ENCODE results near the gene PRELID1. TPM values are rescaled to one million over a fixed set of nuclear protein-coding genes. Genes with fewer than 3 reads are reported as not detected.
A peak's percentile ranks its signal among the peaks of the same experiment; 100 is the strongest.

PRELID1 gene
- total and polyA plus RNA-seq, 10 donors, result 74.5 to 174 (median 128) TPM

DNA sequence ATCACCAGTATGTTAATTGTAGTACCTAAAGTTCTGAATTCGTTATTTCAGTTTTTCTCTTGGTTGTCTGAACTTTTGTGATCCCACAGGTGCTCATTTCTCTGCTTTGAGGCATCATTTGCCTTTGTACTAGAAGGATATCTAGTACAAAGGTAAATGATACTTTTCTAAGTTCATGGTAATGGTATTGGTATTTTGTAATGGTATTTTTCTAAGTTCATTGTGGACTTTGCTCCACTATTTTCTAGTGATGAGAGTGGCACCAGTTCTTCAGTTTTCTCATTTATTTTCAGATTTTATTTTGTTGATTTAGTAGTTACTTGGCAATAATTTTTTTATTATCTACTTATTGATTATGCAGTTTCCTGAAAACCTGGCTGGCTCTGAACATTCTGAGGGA lies 42.1 kb upstream of the PRELID1 start:
- intact Hi-C loops (cut with DNase I; ENCODE audit: low total_unique reads), result no loop called here
- no peaks in the 10 kb centered on the region for H3K4me1 ChIP-seq
- no peaks in the 10 kb centered on the region for H3K27me3 ChIP-seq (replicated peaks in 1 of 7)
- H3K9me3 ChIP-seq, result no peaks in the 10 kb centered on the region
- WGBS, 5 donors, result 87 to 100% (median 98%) methylated on average over 1 of the region's 1 CpG
- peaks cover 2 to 100% (median 79%) of the 10 kb centered on the region in 6 donors for H3K36me3 ChIP-seq
- DNase-seq, result no peak
- no peak overlapping the region for H3K4me3 ChIP-seq
- no peak for TF ChIP-seq CTCF (IDR thresholded peaks at IDR 0.05 in 8 of 11, conservative IDR thresholded peaks at IDR 0.05 in 3 of 11)
- TF ChIP-seq POLR2A (IDR thresholded peaks at IDR 0.05), result no peak
- no peak for TF ChIP-seq POLR2AphosphoS5 (IDR thresholded peaks at IDR 0.05)
- H3K27ac ChIP-seq, result no peak overlapping the region

GRCh38 chr5:177264178-177264577 lies 39.4 kb upstream of the PRELID1 start:
- Histone ChIP-seq H3K4me1 (no peaks in the 10 kb centered on the region), H3K9me3 (no peaks in the 10 kb centered on the region), H3K36me3 (peaks cover 2 to 100% (median 74%) of the 10 kb centered on the region in 6 donors), H3K27ac (no peak overlapping the region), H3K4me3 (no peak overlapping the region), H3K27me3 (replicated peaks in 1 of 7) (no peaks in the 10 kb centered on the region)
- 4 to 88% (median 76%) methylated on average over 1 of the region's 1 CpG for WGBS, 5 donors
- no peak for DNase-seq
- TF ChIP-seq CTCF (IDR thresholded peaks at IDR 0.05 in 8 of 11, conservative IDR thresholded peaks at IDR 0.05 in 3 of 11), result no peak
- no peak for TF ChIP-seq POLR2A (IDR thresholded peaks at IDR 0.05)
- no peak for TF ChIP-seq POLR2AphosphoS5 (IDR thresholded peaks at IDR 0.05)
- intact Hi-C loops (cut with DNase I; ENCODE audit: low total_unique reads), result no loop called here

DNA sequence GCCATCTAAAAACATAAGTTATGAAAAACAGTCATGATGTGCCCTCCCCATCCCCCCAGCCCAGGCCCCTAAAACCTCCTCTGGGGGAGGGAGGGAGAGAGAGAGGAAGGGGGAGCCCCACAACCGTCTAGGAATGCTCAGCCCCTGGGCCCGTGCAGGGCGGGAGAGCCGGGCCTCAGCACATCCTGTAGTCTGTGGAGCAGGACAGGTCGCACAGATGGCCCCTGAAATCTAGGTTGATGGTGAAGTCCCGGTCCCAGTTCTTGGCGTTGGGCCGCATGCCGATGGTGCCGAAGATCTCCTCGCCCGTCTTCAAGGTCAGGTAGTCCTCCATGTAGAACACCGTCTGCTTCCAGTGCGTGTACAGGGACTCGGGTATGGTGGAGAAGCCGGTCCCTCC lies 38.2 kb upstream of the PRELID1 start:
- H3K4me3 ChIP-seq, result no peak overlapping the region
- WGBS, 5 donors, result 90 to 94% (median 94%) methylated on average over 16 of the region's 16 CpGs
- TF ChIP-seq POLR2AphosphoS5 (IDR thresholded peaks at IDR 0.05), result peak in 1 of 3 donors; percentile 53
- no peak for TF ChIP-seq CTCF (IDR thresholded peaks at IDR 0.05 in 8 of 11, conservative IDR thresholded peaks at IDR 0.05 in 3 of 11)

GRCh38 chr5:177269232-177269895 lies 34.2 kb upstream of the PRELID1 start:
- WGBS, 5 donors, result 95 to 98% (median 96%) methylated on average over 7 of the region's 7 CpGs
- Histone ChIP-seq H3K4me1 (no peaks in the 10 kb centered on the region), H3K9me3 (no peaks in the 10 kb centered on the region), H3K27ac (no peak overlapping the region), H3K36me3 (peaks cover 0 to 100% (median 70%) of the 10 kb centered on the region in 6 donors), H3K4me3 (no peak overlapping the region), H3K27me3 (replicated peaks in 1 of 7) (no peaks in the 10 kb centered on the region)
- no peak for TF ChIP-seq POLR2A (IDR thresholded peaks at IDR 0.05)
- TF ChIP-seq POLR2AphosphoS5 (IDR thresholded peaks at IDR 0.05), result no peak
- no peak for TF ChIP-seq CTCF (IDR thresholded peaks at IDR 0.05 in 8 of 11, conservative IDR thresholded peaks at IDR 0.05 in 3 of 11)
- DNase-seq, result no peak
- intact Hi-C loops (cut with DNase I; ENCODE audit: low total_unique reads), result no loop called here

More for the DNA sequence above, 38.2 kb upstream of the PRELID1 start:
- intact Hi-C loops (cut with DNase I; ENCODE audit: low total_unique reads), result no loop called here
- H3K36me3 ChIP-seq, result peaks cover 0 to 100% (median 72%) of the 10 kb centered on the region in 6 donors
- no peaks in the 10 kb centered on the region for H3K4me1 ChIP-seq
- H3K27ac ChIP-seq, result no peak overlapping the region
- no peaks in the 10 kb centered on the region for H3K27me3 ChIP-seq (replicated peaks in 1 of 7)
- DNase-seq, result no peak
- H3K9me3 ChIP-seq, result no peaks in the 10 kb centered on the region
